HepG2 (cell line): ENCODE results near the gene CDHR3. TPM values are rescaled to one million over a fixed set of nuclear protein-coding genes. Genes with fewer than 3 reads are reported as not detected.
A peak's percentile ranks its signal among the peaks of the same experiment; 100 is the strongest.

Experiments used
- ATAC-seq: fragments of 200-7000 bp; cut with Tn5 transposase; 3 replicates; pipeline ENCODE4 v1.9.1; 2020; ENCODE audit warnings: mild to moderate bottlenecking, moderate library complexity
- BruUV-seq: library from RNA; stranded (reverse); fragments of 400-500 nt; replicated peaks from 2 replicates; lab custom pipeline; 2021; lab: Mats Ljungman, UMichigan
- CTCF ChIA-PET: fragments of 300-600 bp; formaldehyde crosslinking; extraction: SDS; loops from one replicate; lab custom pipeline; 2021; ENCODE audit warnings: low total read pairs, inconsistent platforms, low intra/inter-chr PET ratio; lab: Yijun Ruan, JAX
- POLR2A ChIA-PET: fragments of 350-600 bp; sonication (Branson Sonifier 250); formaldehyde crosslinking; loops from one replicate; lab custom pipeline; 2020; ENCODE audit warnings: antibody characterized with exemption, inconsistent platforms; lab: Yijun Ruan, JAX
- DNase-seq: peaks from one replicate; pipeline ENCODE4 v3.0.0-alpha.2; 2015; ENCODE audit warnings: low spot score
- FAIRE-seq: peaks from 3 replicates; lab custom pipeline; 2011; peaks lifted over from hg19 to GRCh38; lab: Jason Lieb, UNC
- H2AFZ ChIP-seq: one replicate; pipeline ENCODE4 v1.6.1; 2011; ENCODE audit warnings: low read length, inconsistent platforms
- H3K27ac ChIP-seq: fragments of 300-600 bp; 3 replicates; pipeline ENCODE4 v1.8.0; 2011; ENCODE audit warnings: mixed run types, mild to moderate bottlenecking, mixed read lengths, low read length, inconsistent platforms; ENCODE audit not compliant: insufficient read depth; ENCODE audit errors: extremely low read length
- H3K27me3 ChIP-seq, 2 experiments: fragments of 200-600 bp in 1 of 2; 2 replicates in 1 of 2; 3 replicates in 1 of 2; pipeline versions ENCODE4 v1.6.0 to v1.8.0; 2011; ENCODE audit warnings: low read length in 2 of 2, mild to moderate bottlenecking in 2 of 2, moderate library complexity in 2 of 2, inconsistent platforms in 1 of 2; ENCODE audit not compliant: insufficient read depth in 2 of 2, control insufficient read depth in 1 of 2
- H3K36me3 ChIP-seq, 2 experiments: fragments of 200-600 bp in 1 of 2; replicated peaks in 1 of 2; 2 replicates in 1 of 2; 3 replicates in 1 of 2; pipeline versions ENCODE4 v1.5.1 to v1.8.0; 2011; ENCODE audit warnings: low read length in 2 of 2, inconsistent platforms in 1 of 2; ENCODE audit not compliant: insufficient read depth in 2 of 2, control insufficient read depth in 1 of 2
- H3K4me1 ChIP-seq: 2 replicates; pipeline ENCODE4 v1.5.1; 2012; ENCODE audit warnings: low read length, inconsistent platforms; ENCODE audit not compliant: insufficient read depth
- H3K4me2 ChIP-seq: 2 replicates; pipeline ENCODE4 v1.6.0; 2011; ENCODE audit warnings: low read depth, low read length, inconsistent platforms
- H3K4me3 ChIP-seq, 3 experiments: fragments of 200-600 bp in 1 of 3; sonication (generic), shearing (Covaris generic) in 1 of 3; replicated peaks in 1 of 3; 2 replicates each; pipeline ENCODE4 v1.5.1; 2011 to 2016; ENCODE audit warnings: low read length in 3 of 3, inconsistent platforms in 2 of 3, low read depth in 2 of 3, mild to moderate bottlenecking in 2 of 3, control low read depth in 1 of 3, mixed read lengths in 1 of 3; ENCODE audit not compliant: insufficient read depth in 1 of 3
- H3K79me2 ChIP-seq: one replicate; pipeline ENCODE4 v1.6.1; 2011; ENCODE audit warnings: low read length, inconsistent platforms; ENCODE audit not compliant: insufficient read depth
- H3K9ac ChIP-seq: 2 replicates; pipeline ENCODE4 v1.6.0; 2011; ENCODE audit warnings: mild to moderate bottlenecking, low read depth, low read length, inconsistent platforms; ENCODE audit not compliant: insufficient read depth
- H3K9me3 ChIP-seq: 2 replicates; pipeline ENCODE4 v1.5.1; 2012; ENCODE audit warnings: mild to moderate bottlenecking, low read length
- H4K20me1 ChIP-seq: 2 replicates; pipeline ENCODE4 v1.6.0; 2011; ENCODE audit warnings: inconsistent platforms, mild to moderate bottlenecking, low read length, moderate library complexity; ENCODE audit not compliant: insufficient read depth
- ATF4 ChIP-seq, 2 experiments: fragments of 450-650 bp in 1 of 2; sonication (generic) in 1 of 2; formaldehyde crosslinking; IDR thresholded peaks; 2 replicates each; pipeline versions ENCODE4 v1.5.0 to v1.8.0; 2020 to 2022; ENCODE audit warnings: mild to moderate bottlenecking in 1 of 2, missing genetic modification reagents in 1 of 2
- DPF2 ChIP-seq: sonication (generic); formaldehyde crosslinking; IDR thresholded peaks from 2 replicates; pipeline ENCODE4 v1.4.0; 2020; ENCODE audit warnings: mild to moderate bottlenecking, low read depth, missing genetic modification reagents, borderline replicate concordance
- HMGXB4 ChIP-seq, 2 experiments: sonication (generic) in 1 of 2; formaldehyde crosslinking in 1 of 2; IDR thresholded peaks; 2 replicates each; pipeline versions ENCODE4 v1.4.0 to v1.6.1; 2018 to 2020; ENCODE audit warnings: missing genetic modification reagents in 2 of 2, borderline replicate concordance in 1 of 2, low read depth in 1 of 2, mild to moderate bottlenecking in 1 of 2, missing biosample characterization in 1 of 2
- HNF4G ChIP-seq, 2 experiments: sonication (generic) in 1 of 2; formaldehyde crosslinking in 1 of 2; IDR thresholded peaks; 2 replicates each; pipeline versions ENCODE4 v1.4.0 to v1.6.1; 2011 to 2020; ENCODE audit warnings: borderline replicate concordance in 2 of 2, low read depth in 2 of 2, mild to moderate bottlenecking in 2 of 2, low read length in 1 of 2, missing genetic modification reagents in 1 of 2, moderate library complexity in 1 of 2
- NFE2 ChIP-seq: sonication (generic); formaldehyde crosslinking; IDR thresholded peaks from 2 replicates; pipeline ENCODE4 v1.4.0; 2020; ENCODE audit warnings: missing genetic modification reagents
- RXRA ChIP-seq: sonication (generic); formaldehyde crosslinking; IDR thresholded peaks from 2 replicates; pipeline ENCODE4 v1.5.1; 2020; ENCODE audit warnings: missing genetic modification reagents
- SAP130 ChIP-seq: IDR thresholded peaks from 2 replicates; pipeline ENCODE4 v1.6.1; 2016; ENCODE audit warnings: low read depth
- TERF1 ChIP-seq: sonication (generic); formaldehyde crosslinking; IDR thresholded peaks from 2 replicates; pipeline ENCODE4 v1.8.0; 2022; ENCODE audit warnings: mild to moderate bottlenecking, missing genetic modification reagents, moderate library complexity
- YY1 ChIP-seq: IDR thresholded peaks from 2 replicates; pipeline ENCODE4 v1.6.1; 2011; ENCODE audit warnings: low read length, low read depth, moderate library complexity, mild to moderate bottlenecking; ENCODE audit not compliant: insufficient read depth, insufficient replicate concordance
- ZKSCAN5 ChIP-seq: sonication (generic); formaldehyde crosslinking; IDR thresholded peaks from 2 replicates; pipeline ENCODE4 v1.5.1; 2020; ENCODE audit warnings: mild to moderate bottlenecking, missing genetic modification reagents
- ZNF160 ChIP-seq: sonication (generic); formaldehyde crosslinking; IDR thresholded peaks from 2 replicates; pipeline ENCODE4 v1.8.0; 2022; ENCODE audit warnings: mild to moderate bottlenecking, inconsistent platforms, missing genetic modification reagents
- ZNF281 ChIP-seq: sonication (generic); formaldehyde crosslinking; IDR thresholded peaks from 2 replicates; pipeline ENCODE4 v1.4.0; 2020; ENCODE audit warnings: missing genetic modification reagents, borderline replicate concordance
- ZNF703 ChIP-seq: sonication (generic); formaldehyde crosslinking; IDR thresholded peaks from 2 replicates; pipeline ENCODE4 v1.5.1; 2020; ENCODE audit warnings: missing genetic modification reagents, mild to moderate bottlenecking, moderate library complexity, borderline replicate concordance
- WGBS: methylation state at CpG from one replicate; pipeline ENCODE4 v1.1.6; 2017; ENCODE audit warnings: low lambda C conversion rate; 5-methylcytosine and 5-hydroxymethylcytosine counted together
- in situ Hi-C: cut with HindIII; loops from 2 replicates; pipeline ENCODE4 v1.10.0; 2017; ENCODE audit warnings: low pct_unique_long_range_greater_than_20kb; ENCODE audit not compliant: extremely low pct_ligation_motif_present
- intact Hi-C: fragments of 100-400 bp; cut with micrococcal nuclease; formaldehyde crosslinking; loops from one replicate; pipeline ENCODE4 v1.10.0; 2022; ENCODE audit not compliant: unreplicated experiment
- polyA plus RNA-seq, 8 experiments: library from polyadenylated mRNA; depleted of rRNA in 3 of 8; stranded (reverse) in 7 of 8; unstranded in 1 of 8; fragments of >200 nt; fragmentation: Illumina TruSeq in 4 of 8; extraction: Trizol in 4 of 8; gene quantifications; 2 replicates each; pipeline versions ENCODE4 v1.2.1 to v1.2.3, GENCODE V29; 2011 to 2016; ENCODE audit warnings: low read depth in 4 of 8, missing spikeins in 1 of 8, mixed read lengths in 1 of 8; ENCODE audit not compliant: insufficient read depth in 1 of 8
- total RNA-seq, 5 experiments: library from RNA; depleted of rRNA; stranded (reverse); fragments of >200 nt; fragmentation: Illumina TruSeq; extraction: Trizol; gene quantifications; 2 replicates each; pipeline ENCODE4 v1.2.3, GENCODE V29; 2016; ENCODE audit warnings: low read depth in 1 of 5

Gene CDHR3
- total and polyA plus RNA-seq, 2 of the 13 experiments (the other 11 are each of a cell fraction or from before 2014, with no cell fraction given), result 6.5 to 11.8 TPM

GRCh38 chr7:106057962-106058927 lies 95.2 kb downstream of the CDHR3 start:
- in situ Hi-C loops (loop anchor here (5.0 kb wide), 1 partner anchor 94 kb away; no protein-coding TSS in a partner anchor), intact Hi-C loops (loop anchor here (1.0 to 10.0 kb wide), 3 partner anchors 96 to 407 kb away; no protein-coding TSS in a partner anchor)
- H3K27me3 ChIP-seq, result peaks cover 0 to 12% of the 10 kb centered on the region in 2 experiments; a peak in 2 of 5 replicates
- peaks cover 46% of the 10 kb centered on the region for H3K4me1 ChIP-seq
- H3K4me2 ChIP-seq, result peak overlapping the region; percentile 5; the same call in 1 of the 2 replicates
- no peak overlapping the region for H2AFZ ChIP-seq
- no peak overlapping the region for H3K27ac ChIP-seq
- H4K20me1 ChIP-seq, result no peaks in the 10 kb centered on the region
- no peak overlapping the region for H3K9ac ChIP-seq
- no peaks in the 10 kb centered on the region for H3K36me3 ChIP-seq
- DNase-seq, result peak; percentile 56
- FAIRE-seq, result no peak
- peak; percentile 74 for ATAC-seq
- POLR2A ChIA-PET, result interaction anchor here (0.8 kb wide), 1 partner anchor 54 kb away, joined by 4 read pairs; the partner anchor contains the start of gene SYPL1
- H3K4me3 ChIP-seq, result no peak overlapping the region
- WGBS, result 57% methylated on average over 12 of the region's 19 CpGs
- no peaks in the 10 kb centered on the region for H3K79me2 ChIP-seq
- no peaks in the 10 kb centered on the region for H3K9me3 ChIP-seq
- no TSS peak for BruUV-seq
- CTCF ChIA-PET, result interaction anchor here (4.5 kb wide), 1 partner anchor 95 kb away, joined by 94 read pairs; no protein-coding TSS in a partner anchor
- TF ChIP-seq NFE2 (CRISPR knock-in tag) (no peak), YY1 (peak; percentile 20), ZKSCAN5 (no peak), RXRA (CRISPR knock-in tag) (peak; percentile 49; the same call in 1 of the 2 replicates), HNF4G (IDR thresholded peaks at IDR 0.05; ENCODE audit: borderline replicate concordance, low read depth, low read length) (no peak), HNF4G (CRISPR knock-in tag; IDR thresholded peaks at IDR 0.05; ENCODE audit: borderline replicate concordance, low read depth) (no peak), ZNF281 (no peak), ATF4 (CRISPR knock-in tag; IDR thresholded peaks at IDR 0.05) (no peak), HMGXB4 (CRISPR knock-in tag; IDR thresholded peaks at IDR 0.05; ENCODE audit: borderline replicate concordance in 1 of 2, low read depth in 1 of 2) (no peak), ZNF703 (no peak), SAP130 (CRISPR knock-in tag) (peak; percentile 36; the same call in 1 of the 2 replicates), ZNF160 (CRISPR knock-in tag) (no peak), DPF2 (CRISPR knock-in tag) (no peak), TERF1 (no peak)
